Testis (tissue), 2 donors: ENCODE data around the gene KAT2A.

Experiments used
- POLR2A ChIP-seq: fragments of 450-650 bp; IDR thresholded peaks from one replicate; pipeline ENCODE4 v1.6.1; 2017; ENCODE audit warnings: antibody characterized with exemption, mild to moderate bottlenecking, moderate library complexity
- TF ChIP-seq, protein P1 (sequence below), 3 experiments: fragments of 450-650 bp in 2 of 3; fragments of 200-600 bp in 1 of 3; sonication (generic) in 1 of 3; IDR thresholded peaks; one replicate each; pipeline ENCODE4 v1.5.1; 2016 to 2019; ENCODE audit warnings: antibody characterized with exemption in 3 of 3, mild to moderate bottlenecking in 2 of 3, moderate library complexity in 1 of 3

GRCh38 chr17:42072323-42073187 lies 48.6 kb downstream of the KAT2A start:
- TF ChIP-seq, protein P1, sequence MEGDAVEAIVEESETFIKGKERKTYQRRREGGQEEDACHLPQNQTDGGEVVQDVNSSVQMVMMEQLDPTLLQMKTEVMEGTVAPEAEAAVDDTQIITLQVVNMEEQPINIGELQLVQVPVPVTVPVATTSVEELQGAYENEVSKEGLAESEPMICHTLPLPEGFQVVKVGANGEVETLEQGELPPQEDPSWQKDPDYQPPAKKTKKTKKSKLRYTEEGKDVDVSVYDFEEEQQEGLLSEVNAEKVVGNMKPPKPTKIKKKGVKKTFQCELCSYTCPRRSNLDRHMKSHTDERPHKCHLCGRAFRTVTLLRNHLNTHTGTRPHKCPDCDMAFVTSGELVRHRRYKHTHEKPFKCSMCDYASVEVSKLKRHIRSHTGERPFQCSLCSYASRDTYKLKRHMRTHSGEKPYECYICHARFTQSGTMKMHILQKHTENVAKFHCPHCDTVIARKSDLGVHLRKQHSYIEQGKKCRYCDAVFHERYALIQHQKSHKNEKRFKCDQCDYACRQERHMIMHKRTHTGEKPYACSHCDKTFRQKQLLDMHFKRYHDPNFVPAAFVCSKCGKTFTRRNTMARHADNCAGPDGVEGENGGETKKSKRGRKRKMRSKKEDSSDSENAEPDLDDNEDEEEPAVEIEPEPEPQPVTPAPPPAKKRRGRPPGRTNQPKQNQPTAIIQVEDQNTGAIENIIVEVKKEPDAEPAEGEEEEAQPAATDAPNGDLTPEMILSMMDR (IDR thresholded peaks at IDR 0.05): no peak
- TF ChIP-seq POLR2A: no peak
